ENCODE measurements around the gene CACNA2D3.
"Not testable (repeated sequence)": the region's sequence is repeated elsewhere in the genome, so short reads cannot be mapped to it uniquely, and the experiment has no call there.

CACNA2D3 gene

DNA sequence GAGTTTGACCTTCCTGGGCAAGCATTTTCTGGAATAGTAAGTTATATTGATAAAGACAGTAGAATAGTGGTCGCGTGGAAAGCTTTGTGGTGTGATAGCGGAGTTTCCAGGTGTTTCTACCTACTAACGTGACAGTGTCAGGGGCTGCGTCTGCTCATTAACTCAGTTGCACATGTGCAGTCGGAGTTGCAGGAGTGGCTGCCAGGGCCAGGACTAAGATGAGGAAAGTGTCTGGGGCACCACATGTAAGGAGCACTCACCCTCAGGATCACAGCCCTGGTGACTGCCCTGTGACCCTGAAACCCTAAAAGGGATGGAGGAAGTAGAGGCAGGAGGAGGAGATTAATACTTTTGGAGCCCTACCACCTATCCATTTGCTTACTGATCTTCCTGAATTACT lies 510.5 kb downstream of the CACNA2D3 start:
- DNase-seq (ENCODE audit: low spot score in 2 of 2), result no peak
- Histone ChIP-seq H3K27me3 (ENCODE audit: low read depth) (no peaks in the 10 kb centered on the region), H3K36me3 (replicated peaks) (no peaks in the 10 kb centered on the region), H3K4me3 (no peak overlapping the region), H3K9me3 (no peaks in the 10 kb centered on the region), H3K4me1 (peaks cover 25% of the 10 kb centered on the region)
- in situ Hi-C loops (cut with MboI; ENCODE audit: low sequenced_read_pairs), result no loop called here

DNA sequence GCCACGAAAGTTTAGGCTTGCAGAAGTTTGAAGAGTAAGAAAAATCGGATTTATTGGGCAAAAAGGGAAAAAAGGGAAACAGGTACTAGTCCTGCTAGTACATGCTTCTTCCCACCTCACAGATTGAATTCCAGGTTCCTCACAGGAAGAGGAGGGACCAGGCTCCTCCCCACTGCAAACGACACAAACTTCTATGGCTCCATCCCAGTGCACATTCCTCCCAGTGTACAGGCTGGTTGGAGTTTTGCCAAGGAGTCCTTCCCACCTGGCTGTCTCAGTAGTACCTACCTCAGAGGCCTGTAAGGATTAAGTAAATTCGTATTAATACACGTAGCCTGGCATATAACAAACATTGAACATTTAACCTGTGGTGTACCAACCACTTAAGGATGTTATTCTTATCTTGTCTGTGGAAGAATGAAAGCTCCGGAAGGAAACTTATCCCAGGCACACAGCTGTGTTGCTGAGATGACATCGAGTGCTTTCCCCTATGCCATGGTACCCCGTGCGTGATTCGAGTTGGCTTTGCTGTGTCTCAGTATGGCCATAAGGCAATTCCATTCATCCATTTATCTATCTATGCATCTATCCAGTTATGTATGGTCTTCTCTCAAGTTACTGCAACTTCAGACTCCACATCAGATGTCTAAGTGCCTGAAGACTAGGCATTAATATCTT lies 511.2 kb downstream of the CACNA2D3 start:
- no peaks in the 10 kb centered on the region for H3K36me3 ChIP-seq (replicated peaks)
- in situ Hi-C loops (cut with MboI; ENCODE audit: low sequenced_read_pairs), result no loop called here

DNA sequence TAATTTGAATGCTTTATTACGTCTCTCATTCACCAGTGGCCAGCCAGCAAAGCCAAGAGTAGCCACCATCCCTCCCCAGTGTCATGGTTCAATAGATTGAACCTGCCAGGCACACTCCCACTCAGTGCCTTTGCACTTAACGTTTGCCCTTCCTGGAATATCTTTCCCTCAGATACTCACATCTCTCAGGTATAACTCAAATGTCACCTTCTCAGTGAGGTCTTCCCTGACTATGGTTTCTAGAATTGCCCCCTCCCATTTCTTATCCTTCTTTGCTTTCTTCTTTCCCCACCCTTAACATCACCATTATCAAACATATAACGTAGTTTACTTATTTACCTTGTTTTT lies 511.7 kb downstream of the CACNA2D3 start:
- Histone ChIP-seq H3K36me3 (replicated peaks) (no peaks in the 10 kb centered on the region), H3K27me3 (ENCODE audit: low read depth) (no peaks in the 10 kb centered on the region), H3K9me3 (no peaks in the 10 kb centered on the region), H3K4me3 (no peak overlapping the region), H3K4me1 (peaks cover 25% of the 10 kb centered on the region)
- DNase-seq (ENCODE audit: low spot score in 2 of 2), result no peak
- in situ Hi-C loops (cut with MboI; ENCODE audit: low sequenced_read_pairs), result no loop called here

More for the DNA sequence above, 511.2 kb downstream of the CACNA2D3 start:
- Histone ChIP-seq H3K27me3 (ENCODE audit: low read depth) (no peaks in the 10 kb centered on the region), H3K4me3 (no peak overlapping the region), H3K4me1 (peaks cover 25% of the 10 kb centered on the region), H3K9me3 (no peaks in the 10 kb centered on the region)
- DNase-seq (ENCODE audit: low spot score in 2 of 2), result no peak

- peaks cover 29% of the 10 kb centered on the region for H3K4me1 ChIP-seq
- in situ Hi-C loops (cut with MboI; ENCODE audit: low sequenced_read_pairs); H3K36me3 ChIP-seq (replicated peaks); H3K27me3 ChIP-seq (ENCODE audit: low read depth); H3K9me3 ChIP-seq; H3K4me3 ChIP-seq: not testable (repeated sequence)
- peak; percentile 53 to 57 for DNase-seq (ENCODE audit: low spot score in 2 of 2)
Observed at GRCh38 chr3:54639790-54640372, 517.5 kb downstream of the CACNA2D3 start.

GRCh38 chr3:54641226-54642014 lies 519.1 kb downstream of the CACNA2D3 start:
- Histone ChIP-seq H3K4me3 (no peak overlapping the region), H3K4me1 (peaks cover 26% of the 10 kb centered on the region), H3K9me3 (peaks cover under 1% of the 10 kb centered on the region; the same call in 1 of the 2 replicates), H3K27me3 (ENCODE audit: low read depth) (no peaks in the 10 kb centered on the region), H3K36me3 (replicated peaks) (no peaks in the 10 kb centered on the region)
- in situ Hi-C loops (cut with MboI; ENCODE audit: low sequenced_read_pairs), result no loop called here
- DNase-seq (ENCODE audit: low spot score in 2 of 2), result peak; percentile 61 to 96

GRCh38 chr3:54642147-54642546 lies 519.8 kb downstream of the CACNA2D3 start:
- Histone ChIP-seq H3K4me1 (peaks cover 26% of the 10 kb centered on the region), H3K36me3 (replicated peaks) (no peaks in the 10 kb centered on the region), H3K27me3 (ENCODE audit: low read depth) (no peaks in the 10 kb centered on the region), H3K4me3 (no peak overlapping the region), H3K9me3 (peaks cover 8% of the 10 kb centered on the region; the same call in 1 of the 2 replicates)
- no peak for DNase-seq (ENCODE audit: low spot score in 2 of 2)
- in situ Hi-C loops (cut with MboI; ENCODE audit: low sequenced_read_pairs), result no loop called here

GRCh38 chr3:54647721-54648120 lies 525.4 kb downstream of the CACNA2D3 start:
- H3K4me3 ChIP-seq, result no peak overlapping the region
- peaks cover 21% of the 10 kb centered on the region for H3K9me3 ChIP-seq
- peaks cover 22% of the 10 kb centered on the region for H3K4me1 ChIP-seq
- H3K27me3 ChIP-seq (ENCODE audit: low read depth), result peaks cover 16% of the 10 kb centered on the region
- in situ Hi-C loops (cut with MboI; ENCODE audit: low sequenced_read_pairs), result no loop called here
- DNase-seq (ENCODE audit: low spot score in 2 of 2), result no peak
- H3K36me3 ChIP-seq (replicated peaks), result no peaks in the 10 kb centered on the region

GRCh38 chr3:54649551-54649950 lies 527.2 kb downstream of the CACNA2D3 start:
- DNase-seq (ENCODE audit: low spot score in 2 of 2), result peak; percentile 62 to 96
- Histone ChIP-seq H3K4me3 (no peak overlapping the region), H3K36me3 (replicated peaks) (no peaks in the 10 kb centered on the region), H3K9me3 (peaks cover 21% of the 10 kb centered on the region), H3K4me1 (peaks cover 22% of the 10 kb centered on the region), H3K27me3 (ENCODE audit: low read depth) (peaks cover 23% of the 10 kb centered on the region)
- in situ Hi-C loops (cut with MboI; ENCODE audit: low sequenced_read_pairs), result no loop called here

DNA sequence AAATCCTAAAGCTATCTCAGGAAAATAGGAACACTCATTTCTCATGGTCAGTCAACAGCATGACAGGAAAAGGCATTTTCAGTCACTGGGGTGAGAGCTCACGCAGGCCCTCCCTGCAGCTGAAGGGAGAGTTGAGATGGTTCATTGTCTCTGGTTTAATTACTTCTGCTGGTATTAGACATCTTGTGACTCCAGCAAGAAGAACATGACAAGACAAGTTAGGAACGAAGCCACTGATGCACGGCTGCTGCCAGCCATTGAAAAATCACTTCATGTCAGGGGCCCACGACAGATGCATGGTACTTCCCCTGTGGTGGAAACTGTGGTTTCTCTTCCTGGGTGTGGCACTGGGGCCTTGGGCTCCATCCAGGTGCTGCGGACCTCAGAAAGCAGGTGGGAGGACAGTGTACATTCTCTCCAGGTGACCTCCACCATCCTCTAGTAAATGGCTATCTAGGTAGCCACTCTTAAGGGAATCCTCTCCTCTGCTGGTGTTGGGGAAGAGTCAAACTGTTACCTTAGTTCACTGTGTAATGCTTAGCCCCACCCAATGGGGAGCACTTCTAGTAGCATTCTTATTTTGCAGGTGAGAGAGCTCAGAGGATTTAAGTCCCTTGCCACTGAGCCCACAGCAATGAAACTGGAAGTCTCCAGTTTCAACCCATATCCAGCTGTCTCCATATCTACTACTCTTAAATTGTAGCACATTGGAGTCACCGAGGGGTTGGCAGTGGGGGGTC lies 531.3 kb downstream of the CACNA2D3 start:
- DNase-seq (ENCODE audit: low spot score in 2 of 2), result no peak
- peaks cover 14% of the 10 kb centered on the region for H3K27me3 ChIP-seq (ENCODE audit: low read depth)
- in situ Hi-C loops (cut with MboI; ENCODE audit: low sequenced_read_pairs), result no loop called here

DNA sequence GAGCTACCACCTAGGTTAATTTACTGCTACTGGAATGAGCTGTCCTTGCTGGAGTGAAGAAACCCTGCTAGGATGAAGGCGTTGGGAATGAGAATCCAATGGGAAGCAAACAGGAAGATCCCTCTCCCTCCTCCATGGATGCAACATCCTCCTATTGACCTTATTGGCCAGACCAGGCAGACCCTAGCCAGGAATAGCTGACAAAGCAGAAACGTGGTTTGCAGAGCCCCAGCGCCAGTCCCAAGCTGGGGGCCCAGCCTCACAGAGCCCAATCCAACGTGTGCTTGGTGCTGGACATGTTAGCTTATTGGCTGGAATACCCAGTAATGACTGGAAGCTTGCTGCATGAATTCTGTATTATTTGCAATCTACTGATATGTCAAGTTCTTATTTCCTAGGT lies 532.4 kb downstream of the CACNA2D3 start:
- H3K4me1 ChIP-seq, result peaks cover 15% of the 10 kb centered on the region
- DNase-seq (ENCODE audit: low spot score in 2 of 2), result no peak
- in situ Hi-C loops (cut with MboI; ENCODE audit: low sequenced_read_pairs), result no loop called here
- peaks cover 14% of the 10 kb centered on the region for H3K27me3 ChIP-seq (ENCODE audit: low read depth)
- H3K4me3 ChIP-seq, result no peak overlapping the region
- H3K9me3 ChIP-seq, result no peaks in the 10 kb centered on the region
- H3K36me3 ChIP-seq (replicated peaks), result no peaks in the 10 kb centered on the region

More for the DNA sequence above, 531.3 kb downstream of the CACNA2D3 start:
- Histone ChIP-seq H3K36me3 (replicated peaks) (no peaks in the 10 kb centered on the region), H3K9me3 (peaks cover under 1% of the 10 kb centered on the region; the same call in 1 of the 2 replicates), H3K4me3 (no peak overlapping the region), H3K4me1 (peaks cover 22% of the 10 kb centered on the region)

- in situ Hi-C loops (cut with MboI; ENCODE audit: low sequenced_read_pairs), result no loop called here
- DNase-seq (ENCODE audit: low spot score in 2 of 2), result no peak
- H3K4me1 ChIP-seq, result no peaks in the 10 kb centered on the region
- H3K9me3 ChIP-seq, result peaks cover 2% of the 10 kb centered on the region; the same call in 1 of the 2 replicates
- H3K27me3 ChIP-seq (ENCODE audit: low read depth), result no peaks in the 10 kb centered on the region
- no peaks in the 10 kb centered on the region for H3K36me3 ChIP-seq (replicated peaks)
- no peak overlapping the region for H3K4me3 ChIP-seq
Observed at GRCh38 chr3:54659347-54659746, 537.0 kb downstream of the CACNA2D3 start.

DNA sequence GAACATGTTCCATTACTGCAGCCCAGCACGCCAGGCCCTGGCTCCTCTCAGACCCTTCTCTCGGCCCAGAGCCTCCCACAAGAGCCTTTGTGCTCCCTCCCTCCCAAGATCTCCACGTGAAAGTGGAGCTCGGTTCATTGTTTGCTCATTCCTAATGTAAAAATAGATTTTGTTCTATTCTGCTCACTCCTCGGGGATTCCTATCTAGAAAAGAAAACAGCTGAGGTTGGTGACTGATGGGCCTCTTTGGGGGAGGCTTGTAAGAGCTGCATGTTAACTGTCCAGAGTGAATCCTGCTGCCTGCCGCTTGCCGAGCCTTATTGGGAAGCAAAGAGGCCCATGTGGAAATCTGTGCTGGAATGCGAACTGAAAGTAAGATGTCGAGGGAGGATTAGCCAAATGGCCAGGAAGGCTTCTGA lies 538.4 kb downstream of the CACNA2D3 start:
- no peak for DNase-seq (ENCODE audit: low spot score in 2 of 2)
- H3K36me3 ChIP-seq (replicated peaks), result no peaks in the 10 kb centered on the region
- no peaks in the 10 kb centered on the region for H3K27me3 ChIP-seq (ENCODE audit: low read depth)
- peaks cover 2% of the 10 kb centered on the region; the same call in 1 of the 2 replicates for H3K9me3 ChIP-seq
- H3K4me3 ChIP-seq, result no peak overlapping the region
- no peaks in the 10 kb centered on the region for H3K4me1 ChIP-seq
- in situ Hi-C loops (cut with MboI; ENCODE audit: low sequenced_read_pairs), result no loop called here

- Histone ChIP-seq H3K4me3 (no peak overlapping the region), H3K36me3 (replicated peaks) (no peaks in the 10 kb centered on the region), H3K9me3 (peaks cover 2% of the 10 kb centered on the region; the same call in 1 of the 2 replicates), H3K27me3 (ENCODE audit: low read depth) (no peaks in the 10 kb centered on the region), H3K4me1 (no peaks in the 10 kb centered on the region)
- no peak for DNase-seq (ENCODE audit: low spot score in 2 of 2)
- in situ Hi-C loops (cut with MboI; ENCODE audit: low sequenced_read_pairs), result no loop called here
Observed at GRCh38 chr3:54661151-54661550, 538.8 kb downstream of the CACNA2D3 start.

Measured in HAP-1 (cell line).